K562 (cell line): ENCODE results near the gene SNAI1. TPM values are rescaled to one million over a fixed set of nuclear protein-coding genes. Genes with fewer than 3 reads are reported as not detected.

Source experiments
- ARNT ChIP-seq, 2 experiments: fragments of 450-650 bp; IDR thresholded peaks; 2 replicates each; pipeline ENCODE4 v1.6.1; 2016; ENCODE audit warnings: mild to moderate bottlenecking in 1 of 2
- CEBPB ChIP-seq: fragments of 450-650 bp; IDR thresholded peaks from 2 replicates; pipeline ENCODE4 v1.6.1; 2016; ENCODE audit warnings: missing genetic modification characterization, missing compliant biosample characterization
- CTBP1 ChIP-seq: fragments of 450-650 bp; IDR thresholded peaks from 2 replicates; pipeline ENCODE4 v1.6.1; 2016; ENCODE audit warnings: borderline replicate concordance
- CXXC5 ChIP-seq: fragments of 250-450 bp; sonication (Bioruptor Pico); IDR thresholded peaks from 2 replicates; pipeline ENCODE4 v1.8.0; 2022; ENCODE audit warnings: inconsistent platforms, mild to moderate bottlenecking, moderate library complexity
- ESRRB ChIP-seq: fragments of 250-450 bp; sonication (Bioruptor Pico); IDR thresholded peaks from 2 replicates; pipeline ENCODE4 v1.5.0; 2020; ENCODE audit warnings: mild to moderate bottlenecking, moderate library complexity, borderline replicate concordance
- L3MBTL2 ChIP-seq: fragments of 450-650 bp; IDR thresholded peaks from 2 replicates; pipeline ENCODE4 v1.6.1; 2016; ENCODE audit warnings: mild to moderate bottlenecking, moderate library complexity
- NRF1 ChIP-seq, 2 experiments: fragments of 450-650 bp; IDR thresholded peaks in 1 of 2; conservative IDR thresholded peaks in 1 of 2; 2 replicates each; pipeline ENCODE4 v1.6.1; 2014; ENCODE audit warnings: mild to moderate bottlenecking in 2 of 2
- POLR2A ChIP-seq: fragments of 450-650 bp; conservative IDR thresholded peaks from 2 replicates; pipeline ENCODE4 v1.6.1; 2016
- RB1 ChIP-seq: fragments of 450-650 bp; IDR thresholded peaks from 2 replicates; pipeline ENCODE4 v1.6.1; 2017; ENCODE audit warnings: low read depth, mild to moderate bottlenecking
- RBFOX2 ChIP-seq: fragments of 200-400 bp; formaldehyde crosslinking; IDR thresholded peaks from 2 replicates; pipeline ENCODE4 v1.6.1; 2017; ENCODE audit warnings: low read depth, mild to moderate bottlenecking, low read length, moderate library complexity
- SIN3B ChIP-seq: fragments of 450-650 bp; IDR thresholded peaks from 2 replicates; pipeline ENCODE4 v1.6.1; 2017; ENCODE audit warnings: low read depth, mild to moderate bottlenecking, moderate library complexity
- TAF7 ChIP-seq: fragments of 450-650 bp; IDR thresholded peaks from 2 replicates; pipeline ENCODE4 v1.6.1; 2016; ENCODE audit warnings: missing genetic modification characterization, missing compliant biosample characterization
- TFAM ChIP-seq: fragments of 250-450 bp; sonication (Bioruptor Pico); conservative IDR thresholded peaks from 2 replicates; pipeline ENCODE4 v1.5.0; 2021; ENCODE audit warnings: mild to moderate bottlenecking, moderate library complexity
- ZFX ChIP-seq: sonication (generic); formaldehyde crosslinking; IDR thresholded peaks from 2 replicates; pipeline ENCODE4 v1.8.0; 2022; ENCODE audit warnings: mild to moderate bottlenecking, missing genetic modification reagents, moderate library complexity
- ZNF740 ChIP-seq, 3 experiments: fragments of 200-800 bp in 1 of 3; sonication (Bioruptor generic) in 1 of 3; sonication (generic) in 1 of 3; formaldehyde crosslinking in 1 of 3; IDR thresholded peaks; 2 replicates each; pipeline versions ENCODE4 v1.6.1 to v1.8.0; 2016 to 2022; ENCODE audit warnings: mild to moderate bottlenecking in 2 of 3, missing compliant biosample characterization in 2 of 3, missing genetic modification characterization in 2 of 3, missing genetic modification reagents in 1 of 3
- polyA plus RNA-seq, 8 experiments: library from polyadenylated mRNA; depleted of rRNA in 4 of 8; stranded (reverse) in 5 of 8; unstranded in 3 of 8; fragments of >200 nt; fragmentation: Nextera tagmentation in 2 of 8; fragmentation: Illumina TruSeq in 1 of 8; extraction: Ambion mirVana in 2 of 8; extraction: Trizol in 1 of 8; gene quantifications; 2 replicates each; pipeline versions ENCODE4 v1.2.1 to v1.2.3, GENCODE V29; 2011 to 2014; ENCODE audit warnings: inconsistent platforms in 1 of 8, missing spikeins in 1 of 8
- total RNA-seq, 7 experiments: library from RNA; depleted of rRNA in 6 of 7; stranded (reverse); fragments of >200 nt in 6 of 7; fragmentation: Illumina TruSeq in 2 of 7; extraction: Trizol in 2 of 7; gene quantifications; 2 replicates each; pipeline versions ENCODE4 v1.2.1 to v1.2.3, GENCODE V29; 2011 to 2021; ENCODE audit warnings: low replicate concordance in 1 of 7
- TF ChIP-seq, protein P1 (sequence below): fragments of 450-650 bp; IDR thresholded peaks from 2 replicates; pipeline ENCODE4 v1.6.1; 2016; ENCODE audit warnings: low read depth, mild to moderate bottlenecking, moderate library complexity
- TF ChIP-seq, protein P2 (sequence below): IDR thresholded peaks from 2 replicates; pipeline ENCODE4 v1.6.1; 2012; ENCODE audit warnings: low read depth, low read length, improper control_type of control experiment, borderline replicate concordance

Gene SNAI1
- total and polyA plus RNA-seq, 9 of the 15 experiments (the other 6 are each of a cell fraction or from before 2014, with no cell fraction given), result 0.32 to 11.6 (median 2.0) TPM

DNA sequence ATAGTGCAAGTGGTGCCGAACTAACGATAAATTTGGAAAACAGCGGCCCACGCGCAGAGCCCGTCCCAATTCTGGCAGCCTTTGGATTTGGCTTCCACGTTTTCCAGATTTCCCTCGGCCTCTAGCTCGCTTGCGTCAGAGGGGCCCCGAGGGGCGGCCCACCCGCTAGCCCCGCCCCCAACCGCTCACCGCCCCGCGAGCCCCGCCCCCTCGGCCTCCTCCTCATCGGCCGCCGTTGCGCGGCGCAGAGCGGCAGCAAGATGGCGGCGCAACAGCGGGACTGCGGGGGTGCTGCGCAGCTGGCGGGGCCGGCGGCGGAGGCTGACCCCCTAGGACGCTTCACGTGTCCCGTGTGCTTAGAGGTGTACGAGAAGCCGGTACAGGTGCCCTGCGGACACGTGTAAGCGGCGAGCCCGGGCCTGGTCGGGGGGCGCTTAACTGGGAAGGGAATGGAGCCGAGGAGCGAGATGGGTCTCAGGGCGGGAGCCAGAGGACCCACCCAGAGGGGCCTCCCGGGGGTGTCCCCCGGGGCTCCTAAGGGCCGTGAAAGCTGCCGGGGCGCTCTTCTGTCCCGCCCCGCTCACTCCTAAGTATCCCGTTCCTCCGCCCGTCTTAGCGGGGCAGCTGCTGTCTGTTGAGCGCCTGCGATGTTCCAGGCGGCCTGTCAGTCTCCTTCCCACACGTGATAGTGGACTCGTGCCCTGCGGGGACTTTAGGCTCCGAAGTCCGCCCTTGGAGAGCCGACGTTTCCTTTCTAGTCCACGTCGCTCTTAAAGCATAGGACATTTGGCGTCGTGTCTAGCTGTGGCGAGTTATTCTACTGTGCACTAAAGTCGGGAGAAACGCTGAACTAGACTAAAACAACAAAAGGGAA is 46.4 kb upstream of the SNAI1 start, which contains the start of gene RNF114 (continued):
- TF ChIP-seq CXXC5 (CRISPR knock-in tag) (peak; percentile 77), NRF1 (conservative IDR thresholded peaks at IDR 0.05 in 1 of 2, IDR thresholded peaks at IDR 0.05 in 1 of 2) (peak; percentile 84 to 86), TAF7 (tag) (peak; percentile 69; the same call in 1 of the 2 replicates), L3MBTL2 (peak; percentile 70), ESRRB (CRISPR knock-in tag) (no peak), CTBP1 (peak; percentile 31; the same call in 1 of the 2 replicates), ZFX (CRISPR knock-in tag) (peak; percentile 67), ARNT (IDR thresholded peaks at IDR 0.05) (0 out of 4 replicates have a peak, but pooled peaks have one; percentile 5 to 61), RBFOX2 (peak; percentile 92), TFAM (CRISPR knock-in tag) (no peak), CEBPB (tag) (peak; percentile 69), RB1 (peak; percentile 84; the same call in 1 of the 2 replicates), POLR2A (peak; percentile 87), ZNF740 (CRISPR knock-in tag; IDR thresholded peaks at IDR 0.05) (0 out of 2 replicates have a peak, but pooled peaks have one; percentile 14), ZNF740 (tag; IDR thresholded peaks at IDR 0.05) (no peak), SIN3B (peak; percentile 89)
- TF ChIP-seq, protein P1, sequence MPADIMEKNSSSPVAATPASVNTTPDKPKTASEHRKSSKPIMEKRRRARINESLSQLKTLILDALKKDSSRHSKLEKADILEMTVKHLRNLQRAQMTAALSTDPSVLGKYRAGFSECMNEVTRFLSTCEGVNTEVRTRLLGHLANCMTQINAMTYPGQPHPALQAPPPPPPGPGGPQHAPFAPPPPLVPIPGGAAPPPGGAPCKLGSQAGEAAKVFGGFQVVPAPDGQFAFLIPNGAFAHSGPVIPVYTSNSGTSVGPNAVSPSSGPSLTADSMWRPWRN, result 0 out of 2 replicates have a peak, but pooled peaks have one; percentile 18
- TF ChIP-seq, protein P2, sequence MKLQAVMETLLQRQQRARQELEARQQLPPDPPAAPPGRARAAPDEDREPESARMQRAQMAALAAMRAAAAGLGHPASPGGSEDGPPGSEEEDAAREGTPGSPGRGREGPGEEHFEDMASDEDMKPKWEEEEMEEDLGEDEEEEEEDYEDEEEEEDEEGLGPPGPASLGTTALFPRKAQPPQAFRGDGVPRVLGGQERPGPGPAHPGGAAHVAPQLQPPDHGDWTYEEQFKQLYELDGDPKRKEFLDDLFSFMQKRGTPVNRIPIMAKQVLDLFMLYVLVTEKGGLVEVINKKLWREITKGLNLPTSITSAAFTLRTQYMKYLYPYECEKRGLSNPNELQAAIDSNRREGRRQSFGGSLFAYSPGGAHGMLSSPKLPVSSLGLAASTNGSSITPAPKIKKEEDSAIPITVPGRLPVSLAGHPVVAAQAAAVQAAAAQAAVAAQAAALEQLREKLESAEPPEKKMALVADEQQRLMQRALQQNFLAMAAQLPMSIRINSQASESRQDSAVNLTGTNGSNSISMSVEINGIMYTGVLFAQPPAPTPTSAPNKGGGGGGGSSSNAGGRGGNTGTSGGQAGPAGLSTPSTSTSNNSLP, result 0 out of 2 replicates have a peak, but pooled peaks have one; percentile 41
